HepG2 (cell line): ENCODE data around the gene GNGT2. TPM values are rescaled to one million over a fixed set of nuclear protein-coding genes. Genes with fewer than 3 reads are reported as not detected.

Experiments used
- ATAC-seq: fragments of 200-7000 bp; cut with Tn5 transposase; 3 replicates; pipeline ENCODE4 v1.9.1; 2020; ENCODE audit warnings: mild to moderate bottlenecking, moderate library complexity
- BruUV-seq: library from RNA; stranded (reverse); fragments of 400-500 nt; replicated peaks from 2 replicates; lab custom pipeline; 2021; lab: Mats Ljungman, UMichigan
- CTCF ChIA-PET: fragments of 300-600 bp; formaldehyde crosslinking; extraction: SDS; loops from one replicate; lab custom pipeline; 2021; ENCODE audit warnings: low total read pairs, inconsistent platforms, low intra/inter-chr PET ratio; lab: Yijun Ruan, JAX
- POLR2A ChIA-PET: fragments of 350-600 bp; sonication (Branson Sonifier 250); formaldehyde crosslinking; loops from one replicate; lab custom pipeline; 2020; ENCODE audit warnings: antibody characterized with exemption, inconsistent platforms; lab: Yijun Ruan, JAX
- DNase-seq: peaks from one replicate; pipeline ENCODE4 v3.0.0-alpha.2; 2015; ENCODE audit warnings: low spot score
- FAIRE-seq: peaks from 3 replicates; lab custom pipeline; 2011; peaks lifted over from hg19 to GRCh38; lab: Jason Lieb, UNC
- H2AFZ ChIP-seq: one replicate; pipeline ENCODE4 v1.6.1; 2011; ENCODE audit warnings: low read length, inconsistent platforms
- H3K27ac ChIP-seq: fragments of 300-600 bp; 3 replicates; pipeline ENCODE4 v1.8.0; 2011; ENCODE audit warnings: mixed run types, mild to moderate bottlenecking, mixed read lengths, low read length, inconsistent platforms; ENCODE audit not compliant: insufficient read depth; ENCODE audit errors: extremely low read length
- H3K27me3 ChIP-seq, 2 experiments: fragments of 200-600 bp in 1 of 2; 2 replicates in 1 of 2; 3 replicates in 1 of 2; pipeline versions ENCODE4 v1.6.0 to v1.8.0; 2011; ENCODE audit warnings: low read length in 2 of 2, mild to moderate bottlenecking in 2 of 2, moderate library complexity in 2 of 2, inconsistent platforms in 1 of 2; ENCODE audit not compliant: insufficient read depth in 2 of 2, control insufficient read depth in 1 of 2
- H3K36me3 ChIP-seq, 2 experiments: fragments of 200-600 bp in 1 of 2; replicated peaks in 1 of 2; 2 replicates in 1 of 2; 3 replicates in 1 of 2; pipeline versions ENCODE4 v1.5.1 to v1.8.0; 2011; ENCODE audit warnings: low read length in 2 of 2, inconsistent platforms in 1 of 2; ENCODE audit not compliant: insufficient read depth in 2 of 2, control insufficient read depth in 1 of 2
- H3K4me1 ChIP-seq: 2 replicates; pipeline ENCODE4 v1.5.1; 2012; ENCODE audit warnings: low read length, inconsistent platforms; ENCODE audit not compliant: insufficient read depth
- H3K4me2 ChIP-seq: 2 replicates; pipeline ENCODE4 v1.6.0; 2011; ENCODE audit warnings: low read depth, low read length, inconsistent platforms
- H3K4me3 ChIP-seq, 3 experiments: fragments of 200-600 bp in 1 of 3; sonication (generic), shearing (Covaris generic) in 1 of 3; replicated peaks in 1 of 3; 2 replicates each; pipeline ENCODE4 v1.5.1; 2011 to 2016; ENCODE audit warnings: low read length in 3 of 3, inconsistent platforms in 2 of 3, low read depth in 2 of 3, mild to moderate bottlenecking in 2 of 3, control low read depth in 1 of 3, mixed read lengths in 1 of 3; ENCODE audit not compliant: insufficient read depth in 1 of 3
- H3K79me2 ChIP-seq: one replicate; pipeline ENCODE4 v1.6.1; 2011; ENCODE audit warnings: low read length, inconsistent platforms; ENCODE audit not compliant: insufficient read depth
- H3K9ac ChIP-seq: 2 replicates; pipeline ENCODE4 v1.6.0; 2011; ENCODE audit warnings: mild to moderate bottlenecking, low read depth, low read length, inconsistent platforms; ENCODE audit not compliant: insufficient read depth
- H3K9me3 ChIP-seq: 2 replicates; pipeline ENCODE4 v1.5.1; 2012; ENCODE audit warnings: mild to moderate bottlenecking, low read length
- H4K20me1 ChIP-seq: 2 replicates; pipeline ENCODE4 v1.6.0; 2011; ENCODE audit warnings: inconsistent platforms, mild to moderate bottlenecking, low read length, moderate library complexity; ENCODE audit not compliant: insufficient read depth
- CENPT ChIP-seq: sonication (generic); formaldehyde crosslinking; IDR thresholded peaks from 2 replicates; pipeline ENCODE4 v1.8.0; 2022; ENCODE audit warnings: low read depth, mild to moderate bottlenecking, moderate library complexity, missing genetic modification reagents
- CENPX ChIP-seq: sonication (generic); formaldehyde crosslinking; IDR thresholded peaks from 2 replicates; pipeline ENCODE4 v1.9.0; 2021; ENCODE audit warnings: mild to moderate bottlenecking, missing genetic modification reagents, moderate library complexity
- CSRNP2 ChIP-seq: sonication (generic); formaldehyde crosslinking; conservative IDR thresholded peaks from 2 replicates; pipeline ENCODE4 v1.8.0; 2022; ENCODE audit warnings: low read depth, missing genetic modification reagents
- EED ChIP-seq: sonication (generic); formaldehyde crosslinking; IDR thresholded peaks from 2 replicates; pipeline ENCODE4 v1.5.0; 2020; ENCODE audit warnings: mild to moderate bottlenecking, missing genetic modification reagents
- GATAD2A ChIP-seq: IDR thresholded peaks from 2 replicates; pipeline ENCODE4 v1.6.1; 2016
- GFI1 ChIP-seq: sonication (generic); formaldehyde crosslinking; IDR thresholded peaks from 2 replicates; pipeline ENCODE4 v1.5.0; 2020; ENCODE audit warnings: missing genetic modification reagents, mild to moderate bottlenecking, borderline replicate concordance
- HNRNPK ChIP-seq: fragments of 200-400 bp; formaldehyde crosslinking; IDR thresholded peaks from 2 replicates; pipeline ENCODE4 v1.6.1; 2018; ENCODE audit warnings: low read length, low read depth, moderate library complexity, mild to moderate bottlenecking; ENCODE audit not compliant: poor library complexity, severe bottlenecking
- PLRG1 ChIP-seq: fragments of 450-650 bp; conservative IDR thresholded peaks from 2 replicates; pipeline ENCODE4 v1.6.1; 2016
- RFX5 ChIP-seq: IDR thresholded peaks from 2 replicates; pipeline ENCODE4 v1.6.1; 2011; ENCODE audit warnings: low read depth, low read length, improper control_type of control experiment
- SKI ChIP-seq: fragments of 450-650 bp; IDR thresholded peaks from one replicate; pipeline ENCODE4 v1.6.1; 2018; ENCODE audit warnings: mild to moderate bottlenecking; ENCODE audit not compliant: partially characterized antibody
- TSC22D2 ChIP-seq: sonication (generic); formaldehyde crosslinking; IDR thresholded peaks from 2 replicates; pipeline ENCODE4 v1.5.1; 2020; ENCODE audit warnings: missing genetic modification reagents, mild to moderate bottlenecking, borderline replicate concordance
- ZBTB7B ChIP-seq: sonication (generic); formaldehyde crosslinking; IDR thresholded peaks from 2 replicates; pipeline ENCODE4 v1.4.0; 2020; ENCODE audit warnings: missing genetic modification reagents
- ZNF124 ChIP-seq: sonication (generic); formaldehyde crosslinking; IDR thresholded peaks from 2 replicates; pipeline ENCODE4 v1.4.0; 2020; ENCODE audit warnings: missing genetic modification reagents
- ZNF224 ChIP-seq: sonication (generic); formaldehyde crosslinking; IDR thresholded peaks from 2 replicates; pipeline ENCODE4 v1.5.0; 2020; ENCODE audit warnings: mild to moderate bottlenecking, missing genetic modification reagents
- ZNF556 ChIP-seq: sonication (generic); formaldehyde crosslinking; IDR thresholded peaks from 2 replicates; pipeline ENCODE4 v1.4.0; 2020; ENCODE audit warnings: mild to moderate bottlenecking, missing genetic modification reagents, borderline replicate concordance
- ZNF766 ChIP-seq: sonication (generic); formaldehyde crosslinking; IDR thresholded peaks from 2 replicates; pipeline ENCODE4 v1.5.0; 2020; ENCODE audit warnings: missing genetic modification reagents, borderline replicate concordance
- ZSCAN9 ChIP-seq: IDR thresholded peaks from 2 replicates; pipeline ENCODE4 v1.6.1; 2016; ENCODE audit warnings: borderline replicate concordance
- WGBS: methylation state at CpG from one replicate; pipeline ENCODE4 v1.1.6; 2017; ENCODE audit warnings: low lambda C conversion rate; 5-methylcytosine and 5-hydroxymethylcytosine counted together
- in situ Hi-C: cut with HindIII; loops from 2 replicates; pipeline ENCODE4 v1.10.0; 2017; ENCODE audit warnings: low pct_unique_long_range_greater_than_20kb; ENCODE audit not compliant: extremely low pct_ligation_motif_present
- intact Hi-C: fragments of 100-400 bp; cut with micrococcal nuclease; formaldehyde crosslinking; loops from one replicate; pipeline ENCODE4 v1.10.0; 2022; ENCODE audit not compliant: unreplicated experiment
- polyA plus RNA-seq, 8 experiments: library from polyadenylated mRNA; depleted of rRNA in 3 of 8; stranded (reverse) in 7 of 8; unstranded in 1 of 8; fragments of >200 nt; fragmentation: Illumina TruSeq in 4 of 8; extraction: Trizol in 4 of 8; gene quantifications; 2 replicates each; pipeline versions ENCODE4 v1.2.1 to v1.2.3, GENCODE V29; 2011 to 2016; ENCODE audit warnings: low read depth in 4 of 8, missing spikeins in 1 of 8, mixed read lengths in 1 of 8; ENCODE audit not compliant: insufficient read depth in 1 of 8
- total RNA-seq, 5 experiments: library from RNA; depleted of rRNA; stranded (reverse); fragments of >200 nt; fragmentation: Illumina TruSeq; extraction: Trizol; gene quantifications; 2 replicates each; pipeline ENCODE4 v1.2.3, GENCODE V29; 2016; ENCODE audit warnings: low read depth in 1 of 5
- TF ChIP-seq, protein P1 (sequence below): sonication (generic); IDR thresholded peaks from 2 replicates; pipeline ENCODE4 v1.6.1; 2016; ENCODE audit warnings: low read depth, borderline replicate concordance

Gene GNGT2
- total and polyA plus RNA-seq, 2 of the 13 experiments (the other 11 are each of a cell fraction or from before 2014, with no cell fraction given), result not detected

DNA sequence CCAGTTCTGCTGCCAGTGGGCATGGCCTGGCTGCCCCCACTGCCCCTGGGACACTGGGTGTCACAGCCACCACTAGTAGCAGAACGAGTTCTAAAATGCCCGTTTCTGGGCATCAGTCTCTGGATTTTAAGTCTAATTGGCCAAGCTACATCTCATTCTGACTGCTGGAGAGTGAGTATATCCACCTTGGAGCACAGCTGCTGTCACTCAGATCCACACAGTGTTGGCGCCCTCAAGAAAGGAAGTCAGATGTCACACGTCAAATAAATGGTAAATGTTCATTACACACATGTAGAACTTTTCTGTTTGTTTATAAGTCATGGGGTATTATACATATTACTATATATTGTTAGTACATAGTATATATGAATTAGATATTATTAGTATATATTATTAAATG, 19.4 kb downstream of the GNGT2 start:
- H3K9me3 ChIP-seq, result 0 out of 2 replicates have a peak, but pooled peaks cover under 1% of the 10 kb centered on the region
- BruUV-seq, result no TSS peak
- no peak for TF ChIP-seq ZSCAN9
- no peak for TF ChIP-seq CENPT
- no peak for TF ChIP-seq ZNF124 (CRISPR knock-in tag)
- 0 out of 2 replicates have a peak, but pooled peaks have one; percentile 15 for TF ChIP-seq EED (CRISPR knock-in tag)
- H3K9ac ChIP-seq, result no peak overlapping the region
- H3K27ac ChIP-seq, result no peak overlapping the region
- no peak for ATAC-seq
- POLR2A ChIA-PET, result interaction anchor here (3.1 kb wide), 1 partner anchor 122 kb away, joined by 16 read pairs; no protein-coding TSS in a partner anchor
- no peaks in the 10 kb centered on the region for H4K20me1 ChIP-seq
- CTCF ChIA-PET, result no interaction called here
- H3K4me1 ChIP-seq, result peaks cover 18% of the 10 kb centered on the region
- intact Hi-C loops, result loop anchor here (5.0 kb wide), 1 partner anchor 84 kb away; no protein-coding TSS in a partner anchor
- peaks cover 0 to 2% of the 10 kb centered on the region in 2 experiments; a peak in 1 of 5 replicates for H3K27me3 ChIP-seq
- H3K79me2 ChIP-seq, result no peaks in the 10 kb centered on the region
- H3K4me2 ChIP-seq, result peak overlapping the region; percentile 19; the same call in 1 of the 2 replicates
- in situ Hi-C loops, result no loop called here
- H3K36me3 ChIP-seq, result no peaks in the 10 kb centered on the region
- FAIRE-seq, result no peak
- no peak for DNase-seq
- H3K4me3 ChIP-seq, result no peak overlapping the region
- H2AFZ ChIP-seq, result no peak overlapping the region
- 54% methylated on average over 4 of the region's 4 CpGs for WGBS

DNA sequence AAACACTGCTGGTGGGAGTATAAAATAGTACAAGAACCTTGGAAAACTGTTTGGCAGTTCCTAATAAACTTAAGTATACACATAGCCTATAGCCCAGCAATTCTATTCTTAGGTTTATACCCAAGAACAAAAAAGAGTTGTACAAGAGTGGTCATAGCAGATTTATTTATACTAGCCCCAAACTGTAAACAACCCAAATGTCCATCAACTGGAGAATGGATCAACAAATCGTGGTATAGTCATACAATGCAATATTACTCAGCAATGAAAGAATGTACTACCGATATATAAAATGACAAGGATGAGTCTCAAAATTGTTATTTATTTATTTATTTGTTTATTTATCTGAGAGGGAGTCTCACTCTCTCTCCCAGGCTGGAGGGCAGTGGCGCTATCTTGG, 23.1 kb downstream of the GNGT2 start:
- TF ChIP-seq ZBTB7B, result no peak
- TF ChIP-seq GFI1 (CRISPR knock-in tag), result no peak
- TF ChIP-seq GATAD2A, result no peak
- no peak for TF ChIP-seq ZNF224 (CRISPR knock-in tag)
- no peak for TF ChIP-seq HNRNPK
- no peak for TF ChIP-seq SKI
- no peak for TF ChIP-seq CSRNP2
- no peak for TF ChIP-seq PLRG1
- no peak for TF ChIP-seq TSC22D2 (CRISPR knock-in tag)
- TF ChIP-seq ZNF766, result no peak
- TF ChIP-seq, protein P1, sequence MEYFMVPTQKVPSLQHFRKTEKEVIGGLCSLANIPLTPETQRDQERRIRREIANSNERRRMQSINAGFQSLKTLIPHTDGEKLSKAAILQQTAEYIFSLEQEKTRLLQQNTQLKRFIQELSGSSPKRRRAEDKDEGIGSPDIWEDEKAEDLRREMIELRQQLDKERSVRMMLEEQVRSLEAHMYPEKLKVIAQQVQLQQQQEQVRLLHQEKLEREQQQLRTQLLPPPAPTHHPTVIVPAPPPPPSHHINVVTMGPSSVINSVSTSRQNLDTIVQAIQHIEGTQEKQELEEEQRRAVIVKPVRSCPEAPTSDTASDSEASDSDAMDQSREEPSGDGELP, result no peak
- TF ChIP-seq RFX5, result no peak
- no peak for TF ChIP-seq ZNF556 (CRISPR knock-in tag)
- no peak for TF ChIP-seq CENPX (CRISPR knock-in tag)
- intact Hi-C loops (no loop called here), in situ Hi-C loops (no loop called here)
- Histone ChIP-seq H3K9ac (no peak overlapping the region), H3K79me2 (no peaks in the 10 kb centered on the region), H3K36me3 (no peaks in the 10 kb centered on the region), H3K27me3 (peaks cover 0 to 2% of the 10 kb centered on the region in 2 experiments; a peak in 1 of 5 replicates), H3K4me1 (peaks cover 5% of the 10 kb centered on the region; the same call in 1 of the 2 replicates), H4K20me1 (no peaks in the 10 kb centered on the region), H3K27ac (no peak overlapping the region), H3K4me3 (no peak overlapping the region), H3K9me3 (peaks cover 15% of the 10 kb centered on the region), H2AFZ (no peak overlapping the region), H3K4me2 (no peak overlapping the region)
- FAIRE-seq (no peak), ATAC-seq (no peak), DNase-seq (no peak)
- BruUV-seq, result no TSS peak
- CTCF ChIA-PET, result no interaction called here
- WGBS, result 9% methylated on average over 3 of the region's 3 CpGs
- POLR2A ChIA-PET, result no interaction called here
